B cell (primary cell): Measurements from ENCODE around the gene ZSWIM6.

Experiments
- CTCF ChIP-seq: fragments of 200-600 bp; IDR thresholded peaks from one replicate; pipeline ENCODE4 v1.8.0; 2022; ENCODE audit warnings: antibody characterized with exemption, mild to moderate bottlenecking
- EZH2 ChIP-seq: IDR thresholded peaks from 2 replicates; pipeline ENCODE4 v1.6.1; 2012; ENCODE audit warnings: borderline replicate concordance, low read depth, mild to moderate bottlenecking, moderate library complexity, low read length; ENCODE audit not compliant: insufficient read depth, poor library complexity, severe bottlenecking

GRCh38 chr5:61332851-61333320 lies 828 bp downstream of the ZSWIM6 start:
- no peak for TF ChIP-seq CTCF
- TF ChIP-seq EZH2: no peak
